Measurements from ENCODE around the gene ADK. TPM values are rescaled to one million over a fixed set of nuclear protein-coding genes. Genes with fewer than 3 reads are reported as not detected.

The ADK gene
- total and polyA plus RNA-seq, 7 donors = 17.8 to 32.3 (median 23.6) TPM

DNA sequence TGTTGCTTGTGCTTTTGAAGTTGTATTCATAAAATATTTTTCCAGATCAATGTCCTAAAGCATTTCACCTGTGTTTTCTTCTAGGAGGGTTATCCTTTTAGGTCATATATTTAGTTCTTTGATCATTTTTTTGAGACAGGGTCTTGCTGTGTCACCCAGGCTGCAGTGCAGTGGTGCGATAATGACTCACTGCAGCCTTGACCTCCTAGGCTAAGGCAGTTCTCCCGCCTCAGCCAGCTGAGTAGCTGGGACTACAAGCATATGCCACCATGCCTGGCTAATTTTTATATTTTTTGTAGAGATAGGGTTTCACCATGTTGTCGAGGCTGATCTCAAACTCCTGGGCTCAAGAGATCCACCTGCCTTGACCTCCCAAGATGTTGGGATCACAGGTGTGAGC, 359.6 kb downstream of the ADK start:
- Histone ChIP-seq H3K27me3 (ENCODE audit: insufficient read depth in 3 of 3, low read length in 2 of 3) (no peaks in the 10 kb centered on the region), H3K4me1 (no peaks in the 10 kb centered on the region), H3K36me3 (ENCODE audit: insufficient read depth in 1 of 2, low read depth in 1 of 2) (no peaks in the 10 kb centered on the region), H3K4me3 (no peak overlapping the region), H3K27ac (no peak overlapping the region), H3K9me3 (peaks cover 43% of the 10 kb centered on the region)
- no peak for ATAC-seq
- no peak for DNase-seq
- TF ChIP-seq, protein P1, sequence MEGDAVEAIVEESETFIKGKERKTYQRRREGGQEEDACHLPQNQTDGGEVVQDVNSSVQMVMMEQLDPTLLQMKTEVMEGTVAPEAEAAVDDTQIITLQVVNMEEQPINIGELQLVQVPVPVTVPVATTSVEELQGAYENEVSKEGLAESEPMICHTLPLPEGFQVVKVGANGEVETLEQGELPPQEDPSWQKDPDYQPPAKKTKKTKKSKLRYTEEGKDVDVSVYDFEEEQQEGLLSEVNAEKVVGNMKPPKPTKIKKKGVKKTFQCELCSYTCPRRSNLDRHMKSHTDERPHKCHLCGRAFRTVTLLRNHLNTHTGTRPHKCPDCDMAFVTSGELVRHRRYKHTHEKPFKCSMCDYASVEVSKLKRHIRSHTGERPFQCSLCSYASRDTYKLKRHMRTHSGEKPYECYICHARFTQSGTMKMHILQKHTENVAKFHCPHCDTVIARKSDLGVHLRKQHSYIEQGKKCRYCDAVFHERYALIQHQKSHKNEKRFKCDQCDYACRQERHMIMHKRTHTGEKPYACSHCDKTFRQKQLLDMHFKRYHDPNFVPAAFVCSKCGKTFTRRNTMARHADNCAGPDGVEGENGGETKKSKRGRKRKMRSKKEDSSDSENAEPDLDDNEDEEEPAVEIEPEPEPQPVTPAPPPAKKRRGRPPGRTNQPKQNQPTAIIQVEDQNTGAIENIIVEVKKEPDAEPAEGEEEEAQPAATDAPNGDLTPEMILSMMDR (IDR thresholded peaks at IDR 0.05) = no peak
- WGBS, 3 donors = 92 to 98% (median 97%) methylated on average over 3 of the region's 3 CpGs
- intact Hi-C loops (cut with DNase I) = no loop called here

DNA sequence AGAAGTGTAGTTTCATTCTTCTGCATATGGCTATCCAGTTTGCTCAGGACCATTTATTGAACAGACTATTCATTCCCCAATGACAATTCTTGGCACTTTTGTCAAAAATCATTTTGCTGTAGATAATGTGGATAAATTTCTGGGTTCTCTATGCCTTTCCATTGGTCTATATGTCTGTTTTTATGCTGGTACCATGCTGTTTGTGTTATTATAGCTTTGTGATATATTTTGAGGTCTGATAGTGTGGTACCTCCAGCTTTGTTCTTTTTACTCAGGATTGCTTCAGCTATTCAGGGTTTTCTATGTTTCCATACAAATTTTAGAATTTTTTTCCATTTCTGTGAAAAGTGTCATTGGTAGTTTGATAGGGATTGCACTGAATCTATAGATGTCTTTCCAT, 360.0 kb downstream of the ADK start:
- H3K9me3 ChIP-seq = peaks cover 43% of the 10 kb centered on the region
- no peaks in the 10 kb centered on the region for H3K27me3 ChIP-seq (ENCODE audit: insufficient read depth in 3 of 3, low read length in 2 of 3)
- no peak overlapping the region for H3K4me3 ChIP-seq
- DNase-seq (no peak), ATAC-seq (no peak)
- no peak overlapping the region for H3K27ac ChIP-seq
- H3K36me3 ChIP-seq (ENCODE audit: insufficient read depth in 1 of 2, low read depth in 1 of 2) = no peaks in the 10 kb centered on the region
- intact Hi-C loops (cut with DNase I) = no loop called here
- TF ChIP-seq, protein P1 (IDR thresholded peaks at IDR 0.05) = no peak
- H3K4me1 ChIP-seq = no peaks in the 10 kb centered on the region

- Histone ChIP-seq H3K36me3 (ENCODE audit: insufficient read depth in 1 of 2, low read depth in 1 of 2) (no peaks in the 10 kb centered on the region), H3K4me3 (no peak overlapping the region), H3K27ac (no peak overlapping the region), H3K4me1 (no peaks in the 10 kb centered on the region), H3K9me3 (peaks cover 43% of the 10 kb centered on the region), H3K27me3 (ENCODE audit: insufficient read depth in 3 of 3, low read length in 2 of 3) (no peaks in the 10 kb centered on the region)
- ATAC-seq (no peak), DNase-seq (no peak)
- intact Hi-C loops (cut with DNase I) = no loop called here
- TF ChIP-seq, protein P1 (IDR thresholded peaks at IDR 0.05) = no peak
- WGBS, 3 donors = 98 to 100% (median 99%) methylated on average over 1 of the region's 1 CpG
Observed at GRCh38 chr10:74514322-74514721, 363.3 kb downstream of the ADK start.

DNA sequence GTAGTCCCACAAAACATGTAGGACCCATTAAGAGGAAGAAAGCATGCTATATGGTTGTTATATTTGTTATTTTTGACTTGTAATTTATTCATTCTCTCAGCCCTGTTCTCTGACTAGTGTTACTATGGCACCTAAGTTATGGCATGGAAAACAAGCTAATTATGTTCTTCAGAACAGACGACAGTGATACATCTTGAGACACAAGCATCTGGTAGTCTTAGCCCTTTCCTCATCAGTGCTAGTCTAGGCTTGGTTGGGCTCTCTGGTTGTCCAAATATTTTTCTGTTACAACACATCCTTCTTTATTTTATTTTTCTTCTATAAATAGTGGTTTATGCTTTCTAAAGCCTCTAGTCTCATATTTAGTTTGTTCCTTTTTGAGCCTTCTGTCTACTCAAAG, 367.0 kb downstream of the ADK start:
- Histone ChIP-seq H3K36me3 (ENCODE audit: insufficient read depth in 1 of 2, low read depth in 1 of 2) (no peaks in the 10 kb centered on the region), H3K4me3 (no peak overlapping the region), H3K4me1 (no peaks in the 10 kb centered on the region), H3K9me3 (peaks cover 19% of the 10 kb centered on the region), H3K27ac (no peak overlapping the region), H3K27me3 (ENCODE audit: insufficient read depth in 3 of 3, low read length in 2 of 3) (no peaks in the 10 kb centered on the region)
- TF ChIP-seq, protein P1 (IDR thresholded peaks at IDR 0.05) = no peak
- intact Hi-C loops (cut with DNase I) = no loop called here
- DNase-seq (no peak), ATAC-seq (no peak)
- 30 to 63% (median 40%) methylated on average over 1 of the region's 1 CpG for WGBS, 3 donors

GRCh38 chr10:74521526-74521925, 370.5 kb downstream of the ADK start:
- intact Hi-C loops (cut with DNase I) = no loop called here
- no peaks in the 10 kb centered on the region for H3K36me3 ChIP-seq (ENCODE audit: insufficient read depth in 1 of 2, low read depth in 1 of 2)
- ATAC-seq = no peak
- DNase-seq = no peak
- H3K4me3 ChIP-seq = no peak overlapping the region
- H3K27ac ChIP-seq = no peak overlapping the region
- no peaks in the 10 kb centered on the region for H3K4me1 ChIP-seq
- no peaks in the 10 kb centered on the region for H3K27me3 ChIP-seq (ENCODE audit: insufficient read depth in 3 of 3, low read length in 2 of 3)
- TF ChIP-seq, protein P1 (IDR thresholded peaks at IDR 0.05) = no peak
- 53 to 70% (median 65%) methylated on average over 1 of the region's 1 CpG for WGBS, 3 donors
- H3K9me3 ChIP-seq = no peaks in the 10 kb centered on the region
